ENCODE results near the gene IFT27.
"Not testable (repeated sequence)": the region's sequence is repeated elsewhere in the genome, so short reads cannot be mapped to it uniquely, and the experiment has no call there.

The IFT27 gene

DNA sequence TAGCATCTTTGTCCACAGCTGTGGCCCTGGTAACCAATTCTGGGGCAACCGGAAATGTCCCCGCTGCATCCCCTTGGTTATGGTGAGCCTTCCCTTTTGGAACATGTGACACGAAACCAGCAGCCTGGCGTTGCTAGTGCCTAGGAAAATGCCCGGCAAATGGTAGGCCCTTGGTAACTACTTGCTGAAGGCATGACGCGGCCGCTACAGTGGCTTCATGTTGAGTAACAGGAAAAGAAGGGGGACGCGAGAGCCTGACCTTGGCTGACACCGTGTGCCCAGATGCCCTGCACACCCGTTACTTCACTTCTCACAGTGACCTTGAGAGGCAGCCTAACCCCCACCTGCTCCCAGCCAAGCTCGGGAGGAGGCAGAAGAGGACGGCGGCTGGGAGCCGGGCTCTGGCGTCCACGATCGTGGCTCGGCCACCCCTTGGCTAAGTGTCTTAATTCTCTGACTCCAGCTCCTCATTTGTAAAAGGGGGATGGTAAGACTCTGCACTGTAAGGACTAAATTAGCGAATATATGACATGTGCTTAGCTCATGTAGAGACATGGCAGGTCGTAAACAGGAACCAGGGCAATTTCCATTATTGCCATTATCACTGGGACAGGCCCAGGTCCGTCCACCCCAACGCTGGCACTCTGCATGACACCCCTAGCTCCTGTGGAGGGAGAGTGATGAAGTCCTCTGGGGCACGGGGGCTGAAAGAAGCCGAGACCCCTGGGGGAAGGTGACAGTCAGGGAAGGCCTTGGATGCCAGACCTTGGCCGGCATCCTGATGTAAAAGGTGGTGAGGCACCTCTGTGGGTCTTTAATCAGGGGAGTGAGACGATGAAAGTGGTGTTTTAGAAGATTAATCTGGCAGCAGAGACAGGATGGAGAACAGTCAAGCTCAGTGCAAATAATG, 18.9 kb downstream of the IFT27 start:
- TF ChIP-seq, protein P1, sequence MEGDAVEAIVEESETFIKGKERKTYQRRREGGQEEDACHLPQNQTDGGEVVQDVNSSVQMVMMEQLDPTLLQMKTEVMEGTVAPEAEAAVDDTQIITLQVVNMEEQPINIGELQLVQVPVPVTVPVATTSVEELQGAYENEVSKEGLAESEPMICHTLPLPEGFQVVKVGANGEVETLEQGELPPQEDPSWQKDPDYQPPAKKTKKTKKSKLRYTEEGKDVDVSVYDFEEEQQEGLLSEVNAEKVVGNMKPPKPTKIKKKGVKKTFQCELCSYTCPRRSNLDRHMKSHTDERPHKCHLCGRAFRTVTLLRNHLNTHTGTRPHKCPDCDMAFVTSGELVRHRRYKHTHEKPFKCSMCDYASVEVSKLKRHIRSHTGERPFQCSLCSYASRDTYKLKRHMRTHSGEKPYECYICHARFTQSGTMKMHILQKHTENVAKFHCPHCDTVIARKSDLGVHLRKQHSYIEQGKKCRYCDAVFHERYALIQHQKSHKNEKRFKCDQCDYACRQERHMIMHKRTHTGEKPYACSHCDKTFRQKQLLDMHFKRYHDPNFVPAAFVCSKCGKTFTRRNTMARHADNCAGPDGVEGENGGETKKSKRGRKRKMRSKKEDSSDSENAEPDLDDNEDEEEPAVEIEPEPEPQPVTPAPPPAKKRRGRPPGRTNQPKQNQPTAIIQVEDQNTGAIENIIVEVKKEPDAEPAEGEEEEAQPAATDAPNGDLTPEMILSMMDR (IDR thresholded peaks at IDR 0.05; ENCODE audit: low read depth, low read length), result no peak
- no peak for DNase-seq (ENCODE audit: low read depth, low spot score)
- in situ Hi-C loops (cut with HindIII; ENCODE audit: low sequenced_read_pairs), result no loop called here
- H3K4me3 ChIP-seq (ENCODE audit: low read depth, low read length), result no peak overlapping the region

DNA sequence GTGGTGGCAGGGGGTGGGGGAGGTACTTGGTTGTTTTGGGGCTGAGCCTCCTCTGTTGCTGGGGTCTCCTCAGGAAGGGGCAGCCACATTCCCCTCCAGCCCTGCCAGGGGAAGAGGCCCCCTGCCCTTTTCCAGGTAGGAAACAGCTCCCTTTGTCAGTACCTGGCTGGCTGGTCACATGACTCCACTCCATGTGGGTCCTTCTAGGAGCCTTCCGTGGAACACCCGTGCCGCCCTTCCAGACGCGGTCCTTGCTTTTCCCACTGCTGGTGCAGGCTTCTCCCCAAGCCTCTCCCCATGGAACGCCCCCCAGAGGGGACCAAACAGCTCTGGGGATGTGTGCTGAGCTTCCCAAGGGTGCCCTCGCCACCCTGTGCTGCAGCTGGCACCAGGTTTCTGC, 19.9 kb downstream of the IFT27 start:
- H3K4me3 ChIP-seq (ENCODE audit: low read depth, low read length), result no peak overlapping the region
- no peak for DNase-seq (ENCODE audit: low read depth, low spot score)
- in situ Hi-C loops (cut with HindIII; ENCODE audit: low sequenced_read_pairs), result no loop called here
- TF ChIP-seq, protein P1 (IDR thresholded peaks at IDR 0.05; ENCODE audit: low read depth, low read length), result no peak

DNA sequence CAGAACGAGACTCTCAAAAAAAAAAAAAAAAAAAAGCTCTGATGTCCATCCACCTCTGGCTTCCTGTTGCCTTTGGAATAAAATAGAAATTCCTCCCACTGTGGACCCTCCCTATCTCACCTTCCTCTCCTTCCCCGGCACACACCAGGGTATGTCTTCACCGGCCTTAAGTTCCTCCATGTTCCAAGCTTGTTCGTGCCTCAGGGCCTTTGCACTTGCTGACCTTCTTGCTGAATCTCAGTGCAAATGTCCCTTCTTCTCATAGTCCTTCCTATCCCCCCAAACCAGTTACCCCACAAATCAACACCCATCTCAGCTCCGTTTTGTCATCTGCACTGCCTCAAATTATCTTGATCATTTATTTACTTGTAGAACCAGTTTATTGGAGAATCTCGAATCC, 20.6 kb downstream of the IFT27 start:
- in situ Hi-C loops (cut with HindIII; ENCODE audit: low sequenced_read_pairs), result no loop called here
- no peak overlapping the region for H3K4me3 ChIP-seq (ENCODE audit: low read depth, low read length)
- no peak for DNase-seq (ENCODE audit: low read depth, low spot score)
- TF ChIP-seq, protein P1 (IDR thresholded peaks at IDR 0.05; ENCODE audit: low read depth, low read length), result no peak

DNA sequence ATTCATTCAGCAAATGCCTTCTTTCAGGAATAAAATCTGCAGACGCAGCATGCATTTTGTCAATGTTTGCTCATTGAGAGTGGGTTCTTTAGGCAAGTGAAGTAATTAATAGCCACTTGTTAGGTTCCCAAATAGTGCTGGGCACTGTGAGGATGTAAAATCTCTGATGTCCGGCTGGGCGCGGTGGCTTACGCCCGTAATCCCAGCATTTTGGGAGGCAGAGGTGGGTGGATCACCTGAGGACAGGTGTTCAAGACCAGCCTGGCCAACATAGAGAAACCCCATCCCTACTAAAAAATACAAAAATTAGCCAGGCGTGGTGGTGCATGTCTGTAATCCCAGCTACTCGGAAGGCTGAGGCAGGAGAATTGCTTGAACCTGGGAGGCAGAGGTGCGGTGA, 21.0 kb downstream of the IFT27 start:
- H3K4me3 ChIP-seq (ENCODE audit: low read depth, low read length); DNase-seq (ENCODE audit: low read depth, low spot score); in situ Hi-C loops (cut with HindIII; ENCODE audit: low sequenced_read_pairs): not testable (repeated sequence)

DNA sequence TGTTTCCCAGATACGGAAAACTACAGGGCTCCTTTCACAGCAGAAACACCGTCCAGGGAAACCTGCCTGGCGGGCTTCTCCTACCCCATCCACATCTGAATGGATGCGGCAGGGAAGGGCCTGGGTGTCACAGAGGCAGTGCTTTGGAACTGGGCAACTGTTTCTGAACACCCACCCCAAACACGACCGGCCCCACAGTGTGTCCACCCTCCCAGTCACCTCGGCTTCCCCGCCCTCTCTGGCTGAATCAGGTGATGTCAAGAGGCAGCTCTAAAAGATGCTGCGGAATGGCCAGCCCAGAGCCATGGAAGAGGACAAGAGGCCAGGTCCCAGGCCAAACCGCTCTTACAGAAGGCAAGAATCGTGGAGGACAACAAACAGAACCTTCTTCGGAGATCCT, 22.0 kb downstream of the IFT27 start:
- no peak for DNase-seq (ENCODE audit: low read depth, low spot score)
- in situ Hi-C loops (cut with HindIII; ENCODE audit: low sequenced_read_pairs), result no loop called here
- H3K4me3 ChIP-seq (ENCODE audit: low read depth, low read length), result no peak overlapping the region
- TF ChIP-seq, protein P1 (IDR thresholded peaks at IDR 0.05; ENCODE audit: low read depth, low read length), result no peak

DNA sequence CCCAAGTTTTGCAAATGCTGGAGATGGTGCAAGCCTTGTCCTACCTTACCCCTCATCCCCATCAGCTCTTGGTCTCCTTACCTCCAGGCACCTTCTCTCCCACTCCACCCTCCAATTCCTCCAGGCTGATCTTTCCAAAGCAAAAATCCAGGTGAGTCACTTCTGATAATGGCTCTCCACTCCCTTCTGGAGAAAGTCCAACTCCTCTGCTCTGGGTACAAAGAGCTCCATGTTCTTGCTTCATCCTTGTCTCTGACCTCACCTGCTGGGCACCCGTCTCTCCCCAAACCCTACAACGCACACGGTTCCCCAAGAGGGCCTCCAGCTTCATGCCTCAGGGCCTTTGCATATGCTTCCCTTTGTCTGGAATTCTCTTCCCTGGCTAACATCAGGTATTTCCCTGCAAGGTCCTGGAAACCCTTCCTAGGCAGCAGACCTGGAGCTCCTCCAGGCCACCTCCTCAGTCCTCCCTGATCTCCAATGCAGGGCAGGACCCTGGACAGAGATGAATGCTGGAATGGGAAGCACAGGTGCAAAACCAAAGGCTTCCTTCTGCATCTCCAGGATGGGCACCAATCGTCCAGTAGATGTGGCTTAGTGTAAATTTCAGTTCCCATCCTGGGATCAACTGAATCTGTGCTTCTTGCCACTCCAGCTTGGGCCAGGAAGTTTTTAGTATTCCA, 22.7 kb downstream of the IFT27 start:
- TF ChIP-seq, protein P1 (IDR thresholded peaks at IDR 0.05; ENCODE audit: low read depth, low read length), result no peak
- in situ Hi-C loops (cut with HindIII; ENCODE audit: low sequenced_read_pairs), result no loop called here
- H3K4me3 ChIP-seq (ENCODE audit: low read depth, low read length), result no peak overlapping the region
- DNase-seq (ENCODE audit: low read depth, low spot score), result no peak
